ENCODE measurements around the gene CSTB.

The CSTB gene

GRCh38 chr21:43815991-43816390 lies 39.9 kb upstream of the CSTB start:
- TF ChIP-seq POLR2AphosphoS5 (IDR thresholded peaks at IDR 0.05; ENCODE audit: low read depth, low read length) (no peak), FOXP2 (optimal IDR thresholded peaks at IDR 0.05; ENCODE audit: borderline replicate concordance, extremely low read depth, extremely low read length, insufficient read depth) (no peak)

DNA sequence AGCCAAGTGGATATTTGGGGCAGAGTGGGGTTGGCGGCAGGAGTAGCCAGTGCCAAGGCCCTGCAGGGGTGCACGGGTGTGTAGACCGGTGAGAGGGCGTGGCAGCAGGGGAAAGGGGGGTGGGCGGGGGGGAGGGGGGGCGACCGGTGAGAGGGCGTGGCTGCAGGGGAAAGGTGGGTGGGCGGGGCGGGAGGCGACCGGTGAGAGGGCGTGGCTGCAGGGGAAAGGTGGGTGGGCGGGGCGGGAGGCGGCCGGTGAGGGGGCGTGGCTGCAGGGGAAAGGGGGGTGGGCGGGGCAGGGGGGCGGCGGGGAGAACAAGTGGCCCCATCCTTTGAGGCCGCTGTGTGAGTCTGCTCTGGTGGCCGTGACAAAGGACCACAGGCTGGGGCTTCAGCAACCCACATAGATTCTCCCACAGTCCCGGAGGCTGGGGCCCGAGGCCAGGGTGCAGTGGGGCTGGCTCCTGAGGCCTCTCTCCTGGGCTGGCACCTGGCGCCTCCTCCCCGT lies 39.1 kb upstream of the CSTB start:
- TF ChIP-seq FOXP2 (optimal IDR thresholded peaks at IDR 0.05; ENCODE audit: borderline replicate concordance, extremely low read depth, extremely low read length, insufficient read depth) (no peak), SIN3A (IDR thresholded peaks at IDR 0.05; ENCODE audit: borderline replicate concordance, insufficient read depth, low read length) (no peak)

- TF ChIP-seq FOXP2 (optimal IDR thresholded peaks at IDR 0.05; ENCODE audit: borderline replicate concordance, extremely low read depth, extremely low read length, insufficient read depth) (no peak), POLR2AphosphoS5 (IDR thresholded peaks at IDR 0.05; ENCODE audit: low read depth, low read length) (no peak), TAF1 (IDR thresholded peaks at IDR 0.05; ENCODE audit: borderline replicate concordance, insufficient read depth, low read length) (no peak), SIN3A (IDR thresholded peaks at IDR 0.05; ENCODE audit: borderline replicate concordance, insufficient read depth, low read length) (no peak)
- TF ChIP-seq, protein P1, sequence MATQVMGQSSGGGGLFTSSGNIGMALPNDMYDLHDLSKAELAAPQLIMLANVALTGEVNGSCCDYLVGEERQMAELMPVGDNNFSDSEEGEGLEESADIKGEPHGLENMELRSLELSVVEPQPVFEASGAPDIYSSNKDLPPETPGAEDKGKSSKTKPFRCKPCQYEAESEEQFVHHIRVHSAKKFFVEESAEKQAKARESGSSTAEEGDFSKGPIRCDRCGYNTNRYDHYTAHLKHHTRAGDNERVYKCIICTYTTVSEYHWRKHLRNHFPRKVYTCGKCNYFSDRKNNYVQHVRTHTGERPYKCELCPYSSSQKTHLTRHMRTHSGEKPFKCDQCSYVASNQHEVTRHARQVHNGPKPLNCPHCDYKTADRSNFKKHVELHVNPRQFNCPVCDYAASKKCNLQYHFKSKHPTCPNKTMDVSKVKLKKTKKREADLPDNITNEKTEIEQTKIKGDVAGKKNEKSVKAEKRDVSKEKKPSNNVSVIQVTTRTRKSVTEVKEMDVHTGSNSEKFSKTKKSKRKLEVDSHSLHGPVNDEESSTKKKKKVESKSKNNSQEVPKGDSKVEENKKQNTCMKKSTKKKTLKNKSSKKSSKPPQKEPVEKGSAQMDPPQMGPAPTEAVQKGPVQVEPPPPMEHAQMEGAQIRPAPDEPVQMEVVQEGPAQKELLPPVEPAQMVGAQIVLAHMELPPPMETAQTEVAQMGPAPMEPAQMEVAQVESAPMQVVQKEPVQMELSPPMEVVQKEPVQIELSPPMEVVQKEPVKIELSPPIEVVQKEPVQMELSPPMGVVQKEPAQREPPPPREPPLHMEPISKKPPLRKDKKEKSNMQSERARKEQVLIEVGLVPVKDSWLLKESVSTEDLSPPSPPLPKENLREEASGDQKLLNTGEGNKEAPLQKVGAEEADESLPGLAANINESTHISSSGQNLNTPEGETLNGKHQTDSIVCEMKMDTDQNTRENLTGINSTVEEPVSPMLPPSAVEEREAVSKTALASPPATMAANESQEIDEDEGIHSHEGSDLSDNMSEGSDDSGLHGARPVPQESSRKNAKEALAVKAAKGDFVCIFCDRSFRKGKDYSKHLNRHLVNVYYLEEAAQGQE (IDR thresholded peaks at IDR 0.05; ENCODE audit: insufficient read depth in 1 of 2, low read depth in 2 of 2, low read length in 2 of 2) = no peak
Observed at GRCh38 chr21:43814215-43815106, 38.4 kb upstream of the CSTB start.

DNA sequence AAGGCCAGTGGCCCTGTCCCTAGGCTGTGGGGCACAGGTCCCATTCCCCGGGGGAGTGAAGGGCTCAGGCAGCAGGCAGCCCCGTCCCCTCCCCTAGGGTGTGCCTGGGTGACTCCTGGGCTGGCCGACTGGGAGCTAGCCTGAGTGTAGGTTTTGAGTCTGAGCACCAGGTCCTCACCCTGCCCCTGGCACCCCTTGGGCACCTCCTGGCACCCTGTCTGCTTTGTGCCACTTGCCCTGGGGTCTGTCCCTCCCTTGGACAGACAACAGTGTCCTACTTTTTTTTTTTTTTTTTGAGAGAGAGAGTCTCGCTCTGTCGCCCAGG lies 37.5 kb upstream of the CSTB start:
- TF ChIP-seq SIN3A (IDR thresholded peaks at IDR 0.05; ENCODE audit: borderline replicate concordance, insufficient read depth, low read length) (no peak), POLR2AphosphoS5 (IDR thresholded peaks at IDR 0.05; ENCODE audit: low read depth, low read length) (no peak), FOXP2 (optimal IDR thresholded peaks at IDR 0.05; ENCODE audit: borderline replicate concordance, extremely low read depth, extremely low read length, insufficient read depth) (no peak), TAF1 (IDR thresholded peaks at IDR 0.05; ENCODE audit: borderline replicate concordance, insufficient read depth, low read length) (no peak)
- TF ChIP-seq, protein P1 (IDR thresholded peaks at IDR 0.05; ENCODE audit: insufficient read depth in 1 of 2, low read depth in 2 of 2, low read length in 2 of 2) = no peak

- TF ChIP-seq TAF1 (IDR thresholded peaks at IDR 0.05; ENCODE audit: borderline replicate concordance, insufficient read depth, low read length) (no peak), FOXP2 (optimal IDR thresholded peaks at IDR 0.05; ENCODE audit: borderline replicate concordance, extremely low read depth, extremely low read length, insufficient read depth) (no peak), SIN3A (IDR thresholded peaks at IDR 0.05; ENCODE audit: borderline replicate concordance, insufficient read depth, low read length) (no peak), POLR2AphosphoS5 (IDR thresholded peaks at IDR 0.05; ENCODE audit: low read depth, low read length) (no peak)
- TF ChIP-seq, protein P1 (IDR thresholded peaks at IDR 0.05; ENCODE audit: insufficient read depth in 1 of 2, low read depth in 2 of 2, low read length in 2 of 2) = no peak
Observed at GRCh38 chr21:43812957-43813655, 37.0 kb upstream of the CSTB start.
